NCI-H1048 (cell line): ENCODE data around the gene DHRS3.

Experiments used
- DNase-seq: peaks from one replicate; lab custom pipeline; 2025; lab: John Stamatoyannopoulos, UW

Gene DHRS3

DNA sequence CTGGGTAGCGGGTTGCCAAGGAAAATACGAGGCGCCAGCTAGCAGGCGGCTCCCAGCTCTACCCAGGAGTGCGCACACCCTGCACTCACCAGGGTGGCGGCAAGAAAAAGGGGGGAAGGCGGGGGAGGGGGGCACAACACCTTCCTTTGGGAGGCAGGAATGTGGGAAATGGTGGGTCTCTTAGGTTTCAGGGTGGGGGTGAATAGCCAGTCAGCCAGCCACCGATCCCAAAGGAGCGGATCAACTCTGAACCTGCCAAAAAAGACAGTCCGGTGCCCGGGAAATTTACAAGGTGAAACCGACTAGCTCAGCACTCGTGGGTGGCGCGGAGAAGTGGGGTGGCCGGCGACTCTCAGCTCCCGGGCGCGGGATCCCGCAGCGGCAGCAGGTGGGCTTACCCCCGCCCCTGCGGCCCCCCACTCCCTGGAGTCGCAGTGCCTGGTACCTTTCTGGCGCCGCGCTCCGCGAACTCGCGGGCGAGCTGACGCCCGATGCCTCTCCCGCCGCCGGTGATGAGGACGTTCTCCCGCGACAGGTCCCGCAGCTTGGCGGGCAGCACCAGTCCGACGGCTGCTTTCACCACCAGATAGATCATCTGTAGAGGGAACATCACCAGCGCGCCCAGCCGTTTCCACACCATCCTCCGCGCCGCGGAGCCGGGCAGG is 1.2 kb downstream of the DHRS3 start:
- DNase-seq = no peak

DNA sequence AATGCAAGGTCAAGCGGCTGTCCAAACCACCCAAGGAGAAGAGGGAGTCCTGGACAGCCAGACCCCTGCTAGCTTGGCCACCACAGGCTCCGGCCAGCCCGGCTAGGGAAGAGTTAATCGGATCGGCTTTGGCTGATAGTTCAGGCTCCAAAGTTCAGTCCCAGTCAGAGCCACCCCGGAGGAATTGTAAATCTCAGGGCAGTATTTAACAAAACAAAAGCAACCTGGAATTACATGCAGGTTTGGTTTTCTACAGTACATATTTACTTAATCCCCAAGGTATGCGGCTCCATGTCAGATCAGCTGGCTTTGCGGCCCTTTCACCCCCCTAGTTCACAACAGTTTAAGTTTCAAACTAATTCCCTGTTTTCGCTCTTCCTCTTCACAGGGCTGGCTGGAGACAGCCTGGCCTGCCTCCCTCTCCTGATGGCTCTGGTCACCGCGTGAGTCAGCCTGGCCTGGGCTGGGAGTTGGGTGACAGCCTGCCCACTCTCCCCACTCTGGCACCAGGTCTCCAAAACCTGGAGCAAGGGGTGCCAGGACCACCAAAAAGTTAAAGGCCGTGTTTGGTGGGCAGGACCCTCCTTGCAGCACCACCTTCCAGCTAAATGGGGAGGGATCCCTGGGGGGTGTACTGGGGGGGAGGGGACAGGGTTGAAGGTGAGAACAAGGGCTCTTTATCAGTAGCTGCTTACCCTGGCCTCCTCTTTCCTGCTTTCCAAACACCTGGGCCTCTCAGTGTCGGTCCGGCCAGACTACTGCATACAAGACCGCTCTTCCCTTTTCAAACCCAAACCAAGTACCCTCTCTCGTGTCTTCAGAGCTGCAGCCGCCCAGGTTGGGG is 1.9 kb downstream of the DHRS3 start:
- DNase-seq = no peak

DNA sequence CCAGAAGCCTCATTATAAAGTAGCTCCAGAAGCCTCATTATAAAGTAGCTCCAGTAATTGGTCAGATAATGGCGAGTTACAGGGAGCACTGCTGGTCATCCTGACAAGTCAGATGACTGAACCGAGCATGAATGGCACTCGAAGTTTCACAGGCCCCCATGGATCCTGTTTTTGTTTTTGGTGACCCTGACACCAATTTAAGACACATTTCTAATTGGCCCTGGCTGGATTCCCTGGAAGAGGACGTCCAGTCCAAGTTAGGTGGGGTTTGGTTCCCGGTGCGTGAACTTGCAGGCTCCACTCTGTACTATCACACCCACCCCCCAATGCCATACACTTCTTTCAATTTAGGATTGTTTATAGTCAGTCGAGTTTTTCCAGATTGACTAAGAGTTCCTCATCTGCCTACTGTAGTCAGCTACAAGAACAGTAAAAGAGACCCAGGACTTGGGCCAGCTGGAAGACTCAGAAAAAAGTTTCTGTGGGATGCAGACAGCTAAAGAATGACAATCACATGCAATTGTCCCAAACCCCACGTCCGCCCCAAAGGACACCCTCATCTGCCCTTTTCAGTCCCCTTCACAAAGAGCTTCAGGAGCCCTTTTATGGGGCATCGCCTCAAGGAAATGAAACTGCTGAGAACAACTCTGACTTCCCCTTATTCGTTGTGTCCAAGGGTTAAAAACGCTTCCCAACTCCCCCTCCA is 2.7 kb downstream of the DHRS3 start:
- DNase-seq = no peak

DNA sequence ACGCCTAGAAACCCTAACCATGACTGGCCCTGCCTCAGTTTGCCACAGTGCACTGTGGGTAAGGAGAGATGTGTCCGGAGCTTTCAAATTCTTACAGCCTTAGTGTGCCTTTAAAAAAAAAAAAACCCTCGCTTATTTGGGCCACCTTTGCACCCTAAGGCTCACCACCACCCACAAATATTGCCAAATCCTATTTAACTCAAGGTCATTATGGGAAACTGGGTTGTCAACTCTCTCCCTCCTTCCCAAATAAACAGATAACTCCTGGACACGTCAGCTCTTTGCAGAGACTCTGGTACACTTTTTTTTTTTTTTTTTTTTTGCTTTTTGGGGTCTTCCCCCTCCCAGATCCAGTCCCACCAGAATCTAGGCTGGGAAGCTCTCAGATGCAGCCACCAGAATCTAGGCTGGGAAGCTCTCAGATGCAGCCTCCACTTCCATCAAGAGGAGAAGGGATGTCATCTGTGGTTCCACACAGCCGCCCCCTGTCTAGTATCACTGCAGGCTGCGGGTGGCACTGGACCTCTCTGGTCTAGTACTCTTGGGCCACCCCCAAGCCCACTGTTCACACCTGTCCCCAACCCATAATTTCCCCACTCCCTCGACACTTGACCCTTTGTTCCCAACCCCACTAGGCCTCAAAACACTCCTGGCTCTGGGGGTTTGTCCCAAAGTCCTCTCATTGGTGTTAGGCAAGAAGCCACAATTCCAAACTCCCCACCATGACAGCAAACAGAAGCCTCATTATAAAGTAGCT is 3.4 kb downstream of the DHRS3 start:
- no peak for DNase-seq

- DNase-seq = no peak
Observed at GRCh38 chr1:12613180-12613579, 4.8 kb downstream of the DHRS3 start.

DNA sequence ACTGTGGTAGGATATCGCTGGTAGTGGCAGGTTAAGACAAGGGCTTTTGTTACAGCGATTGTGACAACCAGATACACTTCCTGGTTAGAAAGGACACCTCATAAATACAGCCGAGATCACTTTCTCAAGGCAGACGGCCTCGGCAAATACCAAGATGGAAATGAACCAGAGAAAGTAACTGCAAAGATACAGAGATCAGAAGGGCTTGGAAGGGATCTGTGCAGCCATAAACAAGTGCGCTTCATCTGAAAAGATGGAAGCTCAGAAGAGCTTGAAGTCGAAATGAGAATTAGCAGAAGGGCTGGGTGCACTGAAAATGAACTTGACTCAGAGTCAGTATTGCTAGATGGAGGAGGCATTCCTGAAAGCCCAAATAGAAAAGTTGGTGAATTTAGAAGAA is 7.1 kb downstream of the DHRS3 start:
- no peak for DNase-seq

GRCh38 chr1:12610305-12610935 is 7.6 kb downstream of the DHRS3 start:
- no peak for DNase-seq

- DNase-seq = no peak
Observed at GRCh38 chr1:12609469-12610003, 8.5 kb downstream of the DHRS3 start.

- DNase-seq = no peak
Observed at GRCh38 chr1:12608311-12608957, 9.6 kb downstream of the DHRS3 start.

- DNase-seq = no peak
Observed at GRCh38 chr1:12607263-12607662, 10.7 kb downstream of the DHRS3 start.

DNA sequence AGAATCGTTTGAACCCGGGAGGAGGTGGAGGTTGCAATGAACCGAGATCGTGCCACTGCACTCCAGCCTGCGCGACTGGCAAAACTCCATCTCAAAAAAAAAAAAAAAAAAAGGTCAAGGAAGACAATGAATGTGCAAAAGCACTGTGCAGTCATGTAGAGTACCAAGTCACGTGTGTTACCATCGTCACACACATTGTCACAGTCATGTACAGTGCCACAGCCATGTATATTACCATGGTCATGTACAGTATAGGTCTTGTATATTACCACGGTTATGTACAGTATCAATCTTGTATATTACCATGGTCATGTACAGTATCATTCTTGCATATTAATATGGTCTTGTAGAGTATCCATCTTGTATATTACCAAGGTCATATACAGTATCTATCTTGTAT is 13.0 kb downstream of the DHRS3 start:
- DNase-seq = no peak

DNA sequence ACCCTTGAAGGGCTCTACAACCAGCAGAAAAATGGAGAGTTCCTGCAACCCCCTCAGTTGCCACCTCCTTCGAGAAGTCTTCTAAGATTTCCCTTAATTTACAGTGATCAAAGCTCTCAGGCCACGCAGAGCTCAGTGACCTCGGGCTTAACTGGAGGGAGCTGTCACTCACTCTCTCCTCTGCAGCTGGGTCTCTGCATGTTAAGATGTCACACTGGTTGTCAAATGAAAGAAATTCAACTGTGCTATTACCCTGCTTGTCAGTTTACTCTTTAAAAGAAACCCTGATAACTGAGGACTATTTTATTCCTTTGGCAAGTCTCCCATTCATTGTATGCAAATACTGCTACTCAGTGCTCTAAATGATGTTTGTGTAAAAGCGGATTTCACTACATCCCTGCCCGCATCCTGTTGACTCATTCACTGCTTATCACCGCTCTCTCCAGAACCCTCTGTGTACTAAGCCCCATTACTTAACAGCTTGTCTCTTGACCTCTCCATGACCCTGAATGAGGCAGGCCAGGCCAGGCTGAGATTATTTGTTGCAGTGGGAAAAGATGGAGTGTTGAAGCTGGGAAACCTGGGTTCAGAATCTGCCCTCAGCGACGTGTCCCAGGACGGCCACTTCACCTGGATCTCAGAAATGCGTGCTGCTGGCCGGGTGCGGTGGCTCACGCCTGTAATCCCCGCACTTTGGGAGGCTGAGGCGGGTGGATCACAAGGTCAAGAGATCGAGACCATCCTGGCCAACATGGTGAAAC is 13.7 kb downstream of the DHRS3 start:
- DNase-seq = no peak

- no peak for DNase-seq
Observed at GRCh38 chr1:12603224-12603623, 14.8 kb downstream of the DHRS3 start.

- no peak for DNase-seq
Observed at GRCh38 chr1:12602659-12603024, 15.4 kb downstream of the DHRS3 start.

- no peak for DNase-seq
Observed at GRCh38 chr1:12601700-12602658, 16.0 kb downstream of the DHRS3 start.

- no peak for DNase-seq
Observed at GRCh38 chr1:12600880-12601633, 17.0 kb downstream of the DHRS3 start.

DNA sequence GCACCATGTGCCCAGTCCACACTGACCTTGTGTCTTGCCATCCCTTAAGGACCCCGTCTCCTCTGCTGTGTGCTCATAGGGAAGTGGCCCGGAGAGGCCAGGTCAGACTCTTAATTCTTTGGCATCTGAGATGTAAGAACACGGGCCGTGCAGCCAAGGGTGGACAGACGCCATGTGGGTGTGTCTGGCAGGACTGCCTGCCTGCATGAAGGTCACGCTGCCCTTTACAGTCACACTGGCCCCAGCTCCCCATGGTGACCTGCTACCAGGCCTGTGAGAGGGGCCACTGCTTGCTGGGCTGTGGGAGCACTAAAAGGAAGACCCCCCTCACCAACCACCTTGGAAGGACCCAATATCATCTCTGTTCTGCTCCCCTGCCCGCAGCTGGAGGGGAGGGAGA is 17.7 kb downstream of the DHRS3 start:
- DNase-seq = no peak

- no peak for DNase-seq
Observed at GRCh38 chr1:12599657-12600056, 18.4 kb downstream of the DHRS3 start.
